ENCODE data around the gene TRIM13.

DNA sequence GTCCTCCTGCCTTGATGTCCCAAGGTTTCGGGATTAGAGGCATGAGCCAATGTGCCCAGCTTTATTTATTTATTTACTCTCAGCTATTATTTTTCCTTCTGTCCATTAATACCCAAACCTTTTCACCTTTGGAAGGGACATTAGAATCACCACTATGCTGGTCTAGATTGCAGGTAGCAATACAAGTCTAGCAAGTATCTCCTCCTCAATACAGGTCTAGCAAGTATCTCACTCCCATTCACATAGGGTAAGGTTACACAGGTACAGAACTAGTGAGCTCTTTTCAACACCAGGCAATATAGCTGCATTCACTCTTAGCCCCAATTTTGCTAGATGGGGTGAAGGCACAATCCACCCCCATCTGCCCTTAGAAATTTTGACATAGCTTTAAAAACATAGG, 43.3 kb upstream of the TRIM13 start:
- TF ChIP-seq CTCF (IDR thresholded peaks at IDR 0.05) = no peak
- no peak for TF ChIP-seq POLR2A (IDR thresholded peaks at IDR 0.05)

Data from heart left ventricle (tissue), 13 donors.